Caco-2 (cell line): ENCODE measurements around the gene GRIK3. TPM values are rescaled to one million over a fixed set of nuclear protein-coding genes. Genes with fewer than 3 reads are reported as not detected.

Experiments used
- BruUV-seq: library from RNA; stranded (reverse); fragments of 400-500 nt; replicated peaks from 2 replicates; lab custom pipeline; 2021; lab: Mats Ljungman, UMichigan
- CTCF ChIA-PET: fragments of 300-600 bp; sonication (Branson Sonifier 250); formaldehyde crosslinking; loops from one replicate; lab custom pipeline; 2022; ENCODE audit warnings: antibody characterized with exemption; lab: Charles Lee
- POLR2A ChIA-PET: fragments of 300-600 bp; sonication (Branson Sonifier 250); formaldehyde crosslinking; loops from one replicate; lab custom pipeline; 2022; ENCODE audit warnings: antibody characterized with exemption; lab: Charles Lee
- DNase-seq, 2 experiments: peaks; one replicate each; pipeline versions ENCODE4 v3.0.0 to v3.0.0-alpha.2; 2020 to 2022
- H3K27me3 ChIP-seq: replicated peaks from 2 replicates; pipeline ENCODE4 v1.6.0; 2011; ENCODE audit warnings: low read length; ENCODE audit not compliant: control insufficient read depth, insufficient read depth
- H3K36me3 ChIP-seq: 2 replicates; pipeline ENCODE4 v1.5.1; 2011; ENCODE audit warnings: low read length; ENCODE audit not compliant: control insufficient read depth, insufficient read depth
- H3K4me1 ChIP-seq: fragments of 250-450 bp; sonication (Bioruptor Pico); 2 replicates; pipeline ENCODE4 v1.5.1; 2020; ENCODE audit warnings: mild to moderate bottlenecking
- H3K4me3 ChIP-seq: 2 replicates; pipeline ENCODE4 v1.5.1; 2011; ENCODE audit warnings: low read depth, mild to moderate bottlenecking, control low read depth, low read length
- H3K9me3 ChIP-seq: fragments of 250-450 bp; sonication (Bioruptor Pico); 2 replicates; pipeline ENCODE4 v1.5.1; 2020; ENCODE audit warnings: mild to moderate bottlenecking, moderate library complexity
- H3K27ac Mint-ChIP-seq: one replicate; pipeline ENCODE4 v1.8.0; 2022; ENCODE audit warnings: mixed read lengths; ENCODE audit not compliant: unreplicated experiment
- H3K27me3 Mint-ChIP-seq: one replicate; pipeline ENCODE4 v1.8.0; 2022; ENCODE audit warnings: mixed read lengths; ENCODE audit not compliant: insufficient read depth, unreplicated experiment
- H3K36me3 Mint-ChIP-seq: one replicate; pipeline ENCODE4 v1.8.0; 2022; ENCODE audit warnings: mild to moderate bottlenecking, mixed read lengths; ENCODE audit not compliant: insufficient read depth, unreplicated experiment
- H3K4me1 Mint-ChIP-seq: one replicate; pipeline ENCODE4 v1.8.0; 2022; ENCODE audit warnings: low read depth, mixed read lengths; ENCODE audit not compliant: unreplicated experiment
- H3K4me3 Mint-ChIP-seq: one replicate; pipeline ENCODE4 v1.8.0; 2022; ENCODE audit warnings: mild to moderate bottlenecking, moderate library complexity, mixed read lengths; ENCODE audit not compliant: unreplicated experiment
- H3K9me3 Mint-ChIP-seq: one replicate; pipeline ENCODE4 v1.8.0; 2022; ENCODE audit warnings: mixed read lengths; ENCODE audit not compliant: unreplicated experiment
- intact Hi-C: fragments of 100-400 bp; cut with micrococcal nuclease; formaldehyde crosslinking; loops from one replicate; pipeline ENCODE4 v1.10.0; 2022; ENCODE audit not compliant: unreplicated experiment
- total RNA-seq: library from RNA; stranded (reverse); gene quantifications from 2 replicates; pipeline ENCODE4 v1.2.3, GENCODE V29; 2022
- TF ChIP-seq, protein P1 (sequence below), 2 experiments: fragments of 200-600 bp in 1 of 2; IDR thresholded peaks; 1 replicate in 1 of 2; 2 replicates in 1 of 2; pipeline versions ENCODE4 v1.5.1 to v1.8.0; 2011 to 2022; ENCODE audit warnings: antibody characterized with exemption in 1 of 2, control low read depth in 1 of 2, inconsistent platforms in 1 of 2, low read depth in 1 of 2, low read length in 1 of 2, mild to moderate bottlenecking in 1 of 2, moderate library complexity in 1 of 2; ENCODE audit not compliant: insufficient read depth in 1 of 2, severe bottlenecking in 1 of 2, unreplicated experiment in 1 of 2

GRIK3 gene
- total RNA-seq, 1 experiment from 2014 or later = not detected

DNA sequence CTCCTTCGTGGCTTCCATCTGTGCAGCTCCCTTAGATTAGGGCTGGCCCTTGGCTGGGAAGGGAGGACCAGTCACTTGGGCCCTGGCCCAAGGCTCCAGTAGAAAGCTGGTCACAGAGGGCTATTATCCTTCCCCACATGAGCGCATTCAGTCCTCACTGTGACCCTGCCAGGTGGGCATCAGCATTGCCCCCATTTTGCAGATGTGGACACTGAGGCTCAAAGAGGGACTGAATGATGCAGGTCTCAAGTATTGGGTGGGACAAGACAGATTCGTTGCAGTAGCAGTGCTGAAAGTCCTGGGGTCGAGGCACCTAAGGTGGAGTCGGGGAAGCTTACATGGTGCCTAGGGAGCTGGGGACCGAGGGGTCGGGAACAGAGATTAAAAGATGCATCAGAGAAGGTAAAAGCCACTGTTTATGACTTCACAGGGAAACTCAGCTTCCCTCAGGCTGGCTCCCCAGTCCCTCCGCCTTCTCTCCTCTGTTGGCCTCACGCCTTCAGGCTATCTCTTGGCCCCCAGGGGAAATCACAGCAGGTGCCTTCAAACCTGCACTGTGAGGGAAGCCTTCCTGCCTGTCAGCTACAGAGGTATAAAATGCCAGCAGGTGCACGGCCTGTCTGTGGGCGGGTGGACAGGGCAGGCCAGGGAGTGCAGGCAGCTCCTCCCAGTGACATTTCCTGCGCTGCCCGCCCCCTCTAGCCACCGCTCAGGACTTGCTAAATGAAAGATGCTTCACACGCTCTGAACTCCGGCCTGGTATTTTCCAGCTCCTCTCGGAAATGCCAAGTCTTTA, 178.4 kb downstream of the GRIK3 start:
- Mint-ChIP-seq H3K27me3 (peaks cover 27% of the 10 kb centered on the region), H3K4me3 (no peak overlapping the region), H3K9me3 (no peaks in the 10 kb centered on the region), H3K36me3 (no peaks in the 10 kb centered on the region), H3K4me1 (no peaks in the 10 kb centered on the region), H3K27ac (no peak overlapping the region)
- peaks cover 2% of the 10 kb centered on the region; the same call in 1 of the 2 replicates for H3K27me3 ChIP-seq
- TF ChIP-seq, protein P1, sequence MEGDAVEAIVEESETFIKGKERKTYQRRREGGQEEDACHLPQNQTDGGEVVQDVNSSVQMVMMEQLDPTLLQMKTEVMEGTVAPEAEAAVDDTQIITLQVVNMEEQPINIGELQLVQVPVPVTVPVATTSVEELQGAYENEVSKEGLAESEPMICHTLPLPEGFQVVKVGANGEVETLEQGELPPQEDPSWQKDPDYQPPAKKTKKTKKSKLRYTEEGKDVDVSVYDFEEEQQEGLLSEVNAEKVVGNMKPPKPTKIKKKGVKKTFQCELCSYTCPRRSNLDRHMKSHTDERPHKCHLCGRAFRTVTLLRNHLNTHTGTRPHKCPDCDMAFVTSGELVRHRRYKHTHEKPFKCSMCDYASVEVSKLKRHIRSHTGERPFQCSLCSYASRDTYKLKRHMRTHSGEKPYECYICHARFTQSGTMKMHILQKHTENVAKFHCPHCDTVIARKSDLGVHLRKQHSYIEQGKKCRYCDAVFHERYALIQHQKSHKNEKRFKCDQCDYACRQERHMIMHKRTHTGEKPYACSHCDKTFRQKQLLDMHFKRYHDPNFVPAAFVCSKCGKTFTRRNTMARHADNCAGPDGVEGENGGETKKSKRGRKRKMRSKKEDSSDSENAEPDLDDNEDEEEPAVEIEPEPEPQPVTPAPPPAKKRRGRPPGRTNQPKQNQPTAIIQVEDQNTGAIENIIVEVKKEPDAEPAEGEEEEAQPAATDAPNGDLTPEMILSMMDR (IDR thresholded peaks at IDR 0.05; ENCODE audit: insufficient read depth in 1 of 2, low read depth in 1 of 2, low read length in 1 of 2, severe bottlenecking in 1 of 2, unreplicated experiment in 1 of 2) = no peak
- H3K4me1 ChIP-seq = no peaks in the 10 kb centered on the region
- no peaks in the 10 kb centered on the region for H3K9me3 ChIP-seq
- intact Hi-C loops = no loop called here
- no TSS peak for BruUV-seq
- H3K4me3 ChIP-seq = no peak overlapping the region
- CTCF ChIA-PET = no interaction called here
- POLR2A ChIA-PET = no interaction called here
- H3K36me3 ChIP-seq = no peaks in the 10 kb centered on the region
- DNase-seq = no peak

DNA sequence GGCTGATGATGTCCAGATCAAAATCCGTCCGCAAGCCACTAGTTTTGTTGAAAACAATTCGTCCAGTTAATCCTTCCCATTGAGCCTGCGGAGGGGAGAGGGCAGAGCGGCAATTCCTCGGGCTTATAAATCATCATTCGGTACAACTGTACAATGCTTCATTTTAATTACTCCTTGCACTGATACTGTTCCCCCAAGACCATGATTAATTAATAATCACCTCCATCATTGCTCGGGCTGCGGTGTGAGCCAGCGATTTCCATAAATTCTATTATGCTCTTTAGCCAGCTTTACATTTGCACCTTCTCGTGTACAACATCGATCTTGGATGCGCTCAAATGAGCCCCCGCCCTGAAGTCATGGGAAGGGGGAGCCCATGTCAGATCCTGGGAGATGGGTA, 180.7 kb downstream of the GRIK3 start:
- intact Hi-C loops = no loop called here
- CTCF ChIA-PET = no interaction called here

DNA sequence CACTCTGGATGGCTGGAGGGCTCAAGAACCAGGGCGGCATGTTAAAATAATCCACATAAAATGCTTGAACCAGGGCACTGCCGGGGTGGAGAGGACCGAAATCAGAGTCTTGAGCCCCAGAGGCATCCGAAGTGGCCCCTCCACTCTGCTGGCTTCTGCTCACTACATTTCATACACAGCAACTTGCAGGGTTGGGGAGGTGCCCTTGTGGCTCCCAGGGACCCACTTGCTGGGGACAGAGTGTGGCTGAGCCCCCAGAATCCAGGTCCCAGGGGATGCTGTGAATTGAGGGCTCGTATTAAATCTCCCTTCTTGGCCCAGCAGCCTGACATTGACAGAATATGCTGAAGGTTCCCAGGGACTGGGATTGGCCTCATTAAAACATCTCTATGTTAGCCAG, 181.7 kb downstream of the GRIK3 start:
- TF ChIP-seq, protein P1 (IDR thresholded peaks at IDR 0.05; ENCODE audit: insufficient read depth in 1 of 2, low read depth in 1 of 2, low read length in 1 of 2, severe bottlenecking in 1 of 2, unreplicated experiment in 1 of 2) = no peak
- Histone ChIP-seq H3K27me3 (peaks cover 2% of the 10 kb centered on the region; the same call in 1 of the 2 replicates), H3K36me3 (no peaks in the 10 kb centered on the region), H3K9me3 (no peaks in the 10 kb centered on the region), H3K4me1 (no peaks in the 10 kb centered on the region), H3K4me3 (no peak overlapping the region)
- intact Hi-C loops = no loop called here
- ChIA-PET CTCF (no interaction called here), POLR2A (no interaction called here)
- BruUV-seq = no TSS peak
- DNase-seq = no peak
- H3K36me3 Mint-ChIP-seq = no peaks in the 10 kb centered on the region
- no peaks in the 10 kb centered on the region for H3K9me3 Mint-ChIP-seq
- H3K4me1 Mint-ChIP-seq = no peaks in the 10 kb centered on the region
- peaks cover 26% of the 10 kb centered on the region for H3K27me3 Mint-ChIP-seq
- no peak overlapping the region for H3K27ac Mint-ChIP-seq
- no peak overlapping the region for H3K4me3 Mint-ChIP-seq

More for the DNA sequence above, 180.7 kb downstream of the GRIK3 start:
- no TSS peak for BruUV-seq
- TF ChIP-seq, protein P1 (IDR thresholded peaks at IDR 0.05; ENCODE audit: insufficient read depth in 1 of 2, low read depth in 1 of 2, low read length in 1 of 2, severe bottlenecking in 1 of 2, unreplicated experiment in 1 of 2) = no peak
- Mint-ChIP-seq H3K4me1 (no peaks in the 10 kb centered on the region), H3K36me3 (no peaks in the 10 kb centered on the region), H3K27me3 (peaks cover 21% of the 10 kb centered on the region), H3K9me3 (no peaks in the 10 kb centered on the region), H3K27ac (no peak overlapping the region), H3K4me3 (no peak overlapping the region)
- H3K4me1 ChIP-seq = no peaks in the 10 kb centered on the region
- peaks cover 2% of the 10 kb centered on the region; the same call in 1 of the 2 replicates for H3K27me3 ChIP-seq
- no peak for DNase-seq
- POLR2A ChIA-PET = no interaction called here
- no peaks in the 10 kb centered on the region for H3K9me3 ChIP-seq
- H3K4me3 ChIP-seq = no peak overlapping the region
- no peaks in the 10 kb centered on the region for H3K36me3 ChIP-seq
